MCF 10A (cell line): Measurements from ENCODE around the gene MAN1C1. TPM values are rescaled to one million over a fixed set of nuclear protein-coding genes. Genes with fewer than 3 reads are reported as not detected.
A peak's percentile ranks its signal among the peaks of the same experiment; 100 is the strongest.

ENCODE experiments used
- BruUV-seq: library from RNA; stranded (reverse); fragments of 400-500 nt; replicated peaks from 2 replicates; lab custom pipeline; 2021; lab: Mats Ljungman, UMichigan
- CTCF ChIA-PET: fragments of 300-600 bp; sonication (Branson Sonifier 250); formaldehyde crosslinking; extraction: SDS; loops from one replicate; lab custom pipeline; 2021; ENCODE audit warnings: antibody characterized with exemption, inconsistent platforms; lab: Yijun Ruan, JAX
- POLR2A ChIA-PET: fragments of 300-600, 350-650 bp; sonication (Branson Sonifier 250); formaldehyde crosslinking; extraction: SDS; loops from one replicate; lab custom pipeline; 2020; ENCODE audit warnings: antibody characterized with exemption, inconsistent platforms; lab: Yijun Ruan, JAX
- DNase-seq: peaks from one replicate; pipeline ENCODE4 v3.0.0-alpha.2; 2018; ENCODE audit not compliant: unreplicated experiment
- H3K27ac Mint-ChIP-seq: one replicate; pipeline ENCODE4 v1.8.0; 2022; ENCODE audit warnings: mild to moderate bottlenecking, low read depth, mixed read lengths; ENCODE audit not compliant: unreplicated experiment
- H3K27me3 Mint-ChIP-seq: one replicate; pipeline ENCODE4 v1.8.0; 2022; ENCODE audit warnings: mixed read lengths; ENCODE audit not compliant: insufficient read depth, unreplicated experiment
- H3K36me3 Mint-ChIP-seq: one replicate; pipeline ENCODE4 v1.8.0; 2022; ENCODE audit warnings: mild to moderate bottlenecking, moderate library complexity, mixed read lengths; ENCODE audit not compliant: insufficient read depth, unreplicated experiment
- H3K4me1 Mint-ChIP-seq: one replicate; pipeline ENCODE4 v1.8.0; 2022; ENCODE audit warnings: mixed read lengths; ENCODE audit not compliant: insufficient read depth, unreplicated experiment
- H3K4me3 Mint-ChIP-seq: one replicate; pipeline ENCODE4 v1.8.0; 2022; ENCODE audit warnings: mild to moderate bottlenecking, moderate library complexity, mixed read lengths; ENCODE audit not compliant: unreplicated experiment
- H3K9me3 Mint-ChIP-seq: one replicate; pipeline ENCODE4 v1.8.0; 2022; ENCODE audit warnings: mixed read lengths; ENCODE audit not compliant: unreplicated experiment
- CTCF ChIP-seq: fragments of 200-600 bp; IDR thresholded peaks from one replicate; pipeline ENCODE4 v1.8.0; 2022; ENCODE audit warnings: antibody characterized with exemption, mild to moderate bottlenecking; ENCODE audit not compliant: unreplicated experiment
- intact Hi-C: fragments of 100-400 bp; cut with micrococcal nuclease; formaldehyde crosslinking; loops from 2 replicates; pipeline ENCODE4 v1.14.1; 2022
- total RNA-seq: library from RNA; stranded (reverse); gene quantifications from 2 replicates; pipeline ENCODE4 v1.2.3, GENCODE V29; 2022

The MAN1C1 gene
- total RNA-seq, 1 experiment from 2014 or later = not detected

GRCh38 chr1:25571522-25571970 is 45.0 kb upstream of the MAN1C1 start:
- H3K4me3 Mint-ChIP-seq = no peak overlapping the region
- no peaks in the 10 kb centered on the region for H3K9me3 Mint-ChIP-seq
- ChIA-PET CTCF (interaction anchor here (0.6 to 2.3 kb wide), 5 partner anchors 10 to 226 kb away, joined by 3 to 5 read pairs (median 3); no protein-coding TSS in a partner anchor), POLR2A (no interaction called here)
- H3K27ac Mint-ChIP-seq = no peak overlapping the region
- intact Hi-C loops = no loop called here
- no peak for DNase-seq
- H3K27me3 Mint-ChIP-seq = no peaks in the 10 kb centered on the region
- BruUV-seq = no TSS peak
- H3K4me1 Mint-ChIP-seq = peaks cover 37% of the 10 kb centered on the region
- H3K36me3 Mint-ChIP-seq = peaks cover 18% of the 10 kb centered on the region
- no peak for TF ChIP-seq CTCF

- ChIA-PET POLR2A (interaction anchor here (0.8 to 2.4 kb wide), 3 partner anchors 28 to 340 kb away, joined by 3 to 9 read pairs (median 3); partner anchors contain the start of gene LDLRAP1), CTCF (interaction anchor here (0.6 to 2.3 kb wide), 11 partner anchors 9 to 258 kb away, joined by 3 to 14 read pairs (median 4); no protein-coding TSS in a partner anchor)
- no peaks in the 10 kb centered on the region for H3K27me3 Mint-ChIP-seq
- H3K4me3 Mint-ChIP-seq = no peak overlapping the region
- H3K9me3 Mint-ChIP-seq = no peaks in the 10 kb centered on the region
- BruUV-seq = no TSS peak
- intact Hi-C loops = no loop called here
- no peak overlapping the region for H3K27ac Mint-ChIP-seq
- H3K36me3 Mint-ChIP-seq = peaks cover 18% of the 10 kb centered on the region
- DNase-seq = no peak
- TF ChIP-seq CTCF = no peak
- H3K4me1 Mint-ChIP-seq = peaks cover 37% of the 10 kb centered on the region
These were observed 44.5 kb upstream of the MAN1C1 start for GRCh38 chr1:25572107-25572506.

DNA sequence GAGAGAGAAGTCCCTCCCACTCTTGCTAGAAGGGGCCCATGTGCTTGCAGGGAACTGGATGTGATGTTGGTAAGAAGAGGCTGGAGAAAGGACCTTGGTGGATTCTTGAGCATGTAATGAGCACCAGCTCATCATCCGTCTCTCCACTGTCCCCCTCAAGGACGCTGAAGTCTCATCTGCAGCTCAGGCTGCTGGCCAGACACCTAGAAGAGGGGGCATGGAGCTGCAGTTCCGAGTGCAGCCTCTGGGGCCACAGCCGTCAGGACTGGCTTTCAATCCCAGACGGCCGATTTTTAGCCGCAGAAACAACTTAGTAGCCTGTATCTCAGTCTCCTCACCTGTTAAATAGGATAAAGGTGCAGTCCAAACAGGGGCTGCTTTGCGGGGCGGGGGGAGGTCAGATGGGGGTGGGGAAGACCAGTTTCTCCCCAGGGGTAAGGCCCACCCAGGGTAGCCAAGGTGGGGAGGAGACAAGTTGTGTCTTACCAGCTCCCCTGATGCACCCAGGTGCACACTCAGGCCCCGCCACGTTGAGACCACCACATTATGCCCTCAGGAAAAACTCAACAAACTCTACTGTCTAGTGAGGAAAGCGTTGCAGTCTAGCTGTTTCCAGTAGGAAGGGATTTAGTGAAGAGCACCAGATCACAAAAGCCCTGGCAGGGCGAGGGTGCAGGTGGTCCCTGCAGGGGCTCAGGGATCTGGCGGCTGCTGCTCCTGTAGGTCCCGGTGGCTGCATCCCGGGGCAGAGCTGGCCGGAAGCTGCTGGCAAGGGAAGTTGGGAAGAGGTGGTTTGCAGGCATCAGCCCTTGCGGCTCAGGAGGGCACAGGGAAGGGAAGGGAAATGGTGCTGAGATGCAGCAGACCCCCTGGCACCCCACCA is 43.6 kb upstream of the MAN1C1 start:
- POLR2A ChIA-PET = interaction anchor here (0.6 to 2.4 kb wide), 9 partner anchors 8 to 341 kb away, joined by 3 to 9 read pairs (median 3); partner anchors contain the start of gene LDLRAP1
- peak; percentile 65 for DNase-seq
- CTCF ChIA-PET = interaction anchor here (0.7 to 2.3 kb wide), 13 partner anchors 8 to 257 kb away, joined by 3 to 14 read pairs (median 4); no protein-coding TSS in a partner anchor

More for the DNA sequence above, 43.6 kb upstream of the MAN1C1 start:
- peak; percentile 70 for TF ChIP-seq CTCF
- BruUV-seq = no TSS peak
- no peaks in the 10 kb centered on the region for H3K27me3 Mint-ChIP-seq
- peaks cover 39% of the 10 kb centered on the region for H3K4me1 Mint-ChIP-seq
- H3K4me3 Mint-ChIP-seq = peak overlapping the region; percentile 63
- peaks cover 17% of the 10 kb centered on the region for H3K36me3 Mint-ChIP-seq
- intact Hi-C loops = no loop called here
- no peaks in the 10 kb centered on the region for H3K9me3 Mint-ChIP-seq
- H3K27ac Mint-ChIP-seq = peak overlapping the region; percentile 74
